Ovary (tissue), 9 donors: ENCODE results near the gene SUSD2. TPM values are rescaled to one million over a fixed set of nuclear protein-coding genes. Genes with fewer than 3 reads are reported as not detected.
"Not testable (repeated sequence)": the region's sequence is repeated elsewhere in the genome, so short reads cannot be mapped to it uniquely, and the experiment has no call there.

Experiments used
- DNase-seq, 5 donors: peaks; one replicate each; pipeline ENCODE4 v3.0.0-alpha.2; 2019 to 2020
- H3K27ac ChIP-seq, 2 donors: fragments of 200-600 bp; one replicate each; pipeline versions ENCODE4 v1.5.1 to v1.8.0; 2019 to 2022
- H3K27me3 ChIP-seq: fragments of 200-600 bp; one replicate; pipeline ENCODE4 v1.8.0; 2022
- H3K36me3 ChIP-seq: fragments of 200-600 bp; sonication (generic); one replicate; pipeline ENCODE4 v1.5.1; 2019
- H3K4me1 ChIP-seq: one replicate; pipeline ENCODE4 v1.8.1; 2013; ENCODE audit warnings: mild to moderate bottlenecking, moderate library complexity; ENCODE audit not compliant: insufficient read depth
- H3K4me3 ChIP-seq: fragments of 200-600 bp; sonication (generic); one replicate; pipeline ENCODE4 v1.5.1; 2017
- H3K9me3 ChIP-seq, 2 donors: fragments of 200-600 bp in 1 of 2; sonication (generic) in 1 of 2; one replicate each; pipeline versions ENCODE4 v1.5.1 to v1.8.1; 2013 to 2019; ENCODE audit warnings: mild to moderate bottlenecking in 1 of 2, moderate library complexity in 1 of 2
- CTCF ChIP-seq, 3 donors: fragments of 450-650 bp in 2 of 3; fragments of 200-600 bp in 1 of 3; IDR thresholded peaks; one replicate each; pipeline versions ENCODE4 v1.5.1 to v1.8.0; 2016 to 2022; ENCODE audit warnings: antibody characterized with exemption in 3 of 3, mild to moderate bottlenecking in 1 of 3
- EP300 ChIP-seq: sonication (generic); formaldehyde crosslinking; IDR thresholded peaks from one replicate; pipeline ENCODE4 v1.6.1; 2017; ENCODE audit warnings: antibody characterized with exemption
- POLR2A ChIP-seq: fragments of 450-650 bp; IDR thresholded peaks from one replicate; pipeline ENCODE4 v1.6.1; 2017; ENCODE audit warnings: antibody characterized with exemption, mild to moderate bottlenecking, moderate library complexity
- WGBS, 3 donors: extraction: QIAGEN DNeasy Blood & Tissue Kit in 1 of 3; methylation state at CpG; one replicate each; pipeline versions ENCODE4 v1.1.5 to v1.1.7; 2013 to 2017; 5-methylcytosine and 5-hydroxymethylcytosine counted together
- intact Hi-C, 4 donors: fragments of 100-400 bp; cut with DNase I; formaldehyde crosslinking; loops; one replicate each; pipeline versions ENCODE4 v1.11.0 to v1.15.1; 2022 to 2023
- polyA plus RNA-seq, 2 donors: library from polyadenylated mRNA; stranded (reverse); fragments of 200-250 nt in 1 of 2; fragments of 350-450 nt in 1 of 2; fragmentation: Illumina TruSeq in 1 of 2; extraction: RNeasy Lipid Tissue Mini Kit (QIAGEN cat#74804) in 1 of 2; gene quantifications; one replicate each; pipeline ENCODE4 v1.2.3, GENCODE V29; 2013 to 2014
- total RNA-seq, 7 donors: library from RNA; depleted of rRNA in 2 of 7; stranded (reverse); fragments of >200 nt in 2 of 7; fragmentation: NEBNext Ultra II Directional in 3 of 7; extraction: Animal tissue kit (Norgen Biotek cat#: 25700) in 3 of 7; gene quantifications; one replicate each; pipeline versions ENCODE4 v1.1.0 to v1.2.4, GENCODE V29; 2016 to 2023
- donor health status: DM: no; HTN: no; CAD: no; lungs with moderate emphysema.
- donor health status: DM: no; HTN: no; CAD: no.
- donor health status: Bipolar disorder and iron deficiency.
- donor health status: DM: yes; HTN: yes; CAD: no.
- donor health status: DM: no; HTN: no; CAD: no.
- donor health status: DM: yes; HTN: yes; CAD: no.

The SUSD2 gene
- total and polyA plus RNA-seq, 9 donors = 0.45 to 4.1 (median 2.6) TPM

- no peak overlapping the region for H3K27ac ChIP-seq
- DNase-seq = no peak
- no peaks in the 10 kb centered on the region for H3K9me3 ChIP-seq
- TF ChIP-seq EP300 (no peak), CTCF (IDR thresholded peaks at IDR 0.05) (no peak), POLR2A (no peak)
- intact Hi-C loops = no loop called here
- H3K4me3 ChIP-seq = no peak overlapping the region
- H3K4me1 ChIP-seq = no peaks in the 10 kb centered on the region
- WGBS, 3 donors = 92 to 94% (median 94%) methylated on average over 13 to 14 of the region's 14 CpGs
- no peaks in the 10 kb centered on the region for H3K27me3 ChIP-seq
- no peaks in the 10 kb centered on the region for H3K36me3 ChIP-seq
Measured at GRCh38 chr22:24233816-24234215, 52.5 kb downstream of the SUSD2 start.

GRCh38 chr22:24235315-24235714 is 54.0 kb downstream of the SUSD2 start:
- TF ChIP-seq CTCF (IDR thresholded peaks at IDR 0.05) = no peak
- TF ChIP-seq POLR2A = no peak
- TF ChIP-seq EP300 = no peak
- no peak overlapping the region for H3K4me3 ChIP-seq
- DNase-seq = no peak
- no peak overlapping the region for H3K27ac ChIP-seq
- H3K27me3 ChIP-seq = no peaks in the 10 kb centered on the region
- H3K36me3 ChIP-seq = no peaks in the 10 kb centered on the region
- 94 to 95% (median 94%) methylated on average over 4 of the region's 4 CpGs for WGBS, 3 donors
- no peaks in the 10 kb centered on the region for H3K4me1 ChIP-seq
- intact Hi-C loops = no loop called here
- no peaks in the 10 kb centered on the region for H3K9me3 ChIP-seq

- Histone ChIP-seq H3K4me3 (no peak overlapping the region), H3K27ac (no peak overlapping the region), H3K9me3 (no peaks in the 10 kb centered on the region), H3K4me1 (no peaks in the 10 kb centered on the region), H3K27me3 (no peaks in the 10 kb centered on the region), H3K36me3 (no peaks in the 10 kb centered on the region)
- TF ChIP-seq CTCF (IDR thresholded peaks at IDR 0.05) (no peak), POLR2A (no peak), EP300 (no peak)
- intact Hi-C loops = no loop called here
- 83 to 85% (median 83%) methylated on average over 4 of the region's 4 CpGs for whole genome bisulfite sequencing, 3 donors
- no peak for DNase-seq
Measured at GRCh38 chr22:24236656-24237055, 55.4 kb downstream of the SUSD2 start.

- DNase-seq, H3K27ac ChIP-seq, H3K4me3 ChIP-seq, H3K36me3 ChIP-seq, H3K27me3 ChIP-seq, H3K4me1 ChIP-seq, H3K9me3 ChIP-seq, intact Hi-C loops: not testable (repeated sequence)
- WGBS, 3 donors = 91 to 93% (median 92%) methylated on average over 13 of the region's 13 CpGs
Measured at GRCh38 chr22:24238101-24238694, 56.9 kb downstream of the SUSD2 start.

Other genes with a start within 250 kb of the SUSD2 start
- 10 to 100 TPM in 6 of 7 donors, 1 to 10 TPM in 1; 5.8 to 20.9 (median 14.1) TPM for gene GSTT2B, start 220.3 kb upstream of the SUSD2 start, total RNA-seq
- gene GSTT2B, start 220.3 kb upstream of the SUSD2 start, polyA plus RNA-seq = 10 to 100 TPM; 11.1 to 11.8 TPM
- 1 to 10 TPM in 5 of 7 donors, not detected in 2; 2.8 to 5.1 (median 3.4) TPM for gene DDTL, start 214.6 kb upstream of the SUSD2 start, total RNA-seq
- 1 to 10 TPM; 1.4 to 1.6 TPM for gene DDTL, start 214.6 kb upstream of the SUSD2 start, polyA plus RNA-seq
- gene DDT, start 207.0 kb upstream of the SUSD2 start, total RNA-seq = 100 to 1,000 TPM in 3 of 7 donors, 10 to 100 TPM in 4; 73.5 to 115 (median 90.0) TPM
- gene DDT, start 207.0 kb upstream of the SUSD2 start, polyA plus RNA-seq = 100 to 1,000 TPM in 1 of 2 donors, 10 to 100 TPM in 1; 34.6 to 236 TPM
- 1 to 10 TPM in 1 of 7 donors, under 1 TPM in 2, not detected in 4; 0.67 to 1.4 (median 0.98) TPM for gene GSTT2, start 201.4 kb upstream of the SUSD2 start, total RNA-seq
- 1 to 10 TPM in 1 of 2 donors, under 1 TPM in 1; 0.33 to 1.8 TPM for gene GSTT2, start 201.4 kb upstream of the SUSD2 start, polyA plus RNA-seq
- not detected for gene GSTT4, start 176.0 kb upstream of the SUSD2 start, total RNA-seq
- not detected for gene GSTT4, start 176.0 kb upstream of the SUSD2 start, polyA plus RNA-seq
- gene CABIN1, start 170.2 kb upstream of the SUSD2 start, total RNA-seq = 10 to 100 TPM; 26.3 to 68.0 (median 50.2) TPM
- gene CABIN1, start 170.2 kb upstream of the SUSD2 start, polyA plus RNA-seq = 10 to 100 TPM; 15.7 to 25.1 TPM
- gene GGT5, start 63.6 kb downstream of the SUSD2 start, total RNA-seq = 10 to 100 TPM in 6 of 7 donors, 1 to 10 TPM in 1; 4.6 to 34.0 (median 18.0) TPM
- gene GGT5, start 63.6 kb downstream of the SUSD2 start, polyA plus RNA-seq = 10 to 100 TPM; 24.7 to 32.1 TPM
- gene SPECC1L, start 89.3 kb downstream of the SUSD2 start, total RNA-seq = 10 to 100 TPM; 22.3 to 94.4 (median 67.9) TPM
- gene SPECC1L, start 89.3 kb downstream of the SUSD2 start, polyA plus RNA-seq = 10 to 100 TPM; 19.3 to 47.2 TPM
- 1 to 10 TPM; 1.5 to 5.0 (median 2.9) TPM for gene ADORA2A, start 246.1 kb downstream of the SUSD2 start, total RNA-seq
- 1 to 10 TPM in 1 of 2 donors, under 1 TPM in 1; 0.57 to 2.2 TPM for gene ADORA2A, start 246.1 kb downstream of the SUSD2 start, polyA plus RNA-seq